Esophagus muscularis mucosa (tissue), 4 donors: Measurements from ENCODE around the gene MXI1. TPM values are rescaled to one million over a fixed set of nuclear protein-coding genes. Genes with fewer than 3 reads are reported as not detected.

Experiments
- DNase-seq: peaks from one replicate; pipeline ENCODE4 v3.0.0-alpha.2; 2017; ENCODE audit errors: extremely low spot score
- H3K27ac ChIP-seq, 4 donors: fragments of 200-600 bp; sonication (generic); replicated peaks in 1 of 4; 1 replicate in 3 of 4; 2 replicates in 1 of 4; pipeline ENCODE4 v1.5.1; 2016 to 2019; ENCODE audit warnings: mild to moderate bottlenecking in 1 of 4
- H3K27me3 ChIP-seq, 4 donors: fragments of 200-600 bp; sonication (generic); one replicate each; pipeline versions ENCODE4 v1.5.1 to v1.6.0; 2016 to 2019
- H3K36me3 ChIP-seq, 4 donors: fragments of 200-600 bp; sonication (generic); one replicate each; pipeline ENCODE4 v1.5.1; 2016 to 2019
- H3K4me1 ChIP-seq, 4 donors: fragments of 200-600 bp; sonication (generic); one replicate each; pipeline ENCODE4 v1.5.1; 2016 to 2019
- H3K4me3 ChIP-seq, 4 donors: fragments of 200-600 bp; sonication (generic); 1 replicate in 2 of 4; 2 replicates in 2 of 4; pipeline ENCODE4 v1.5.1; 2016 to 2019; ENCODE audit warnings: mild to moderate bottlenecking in 4 of 4, moderate library complexity in 1 of 4
- H3K9me3 ChIP-seq, 4 donors: fragments of 200-600 bp; sonication (generic); 1 replicate in 3 of 4; 2 replicates in 1 of 4; pipeline ENCODE4 v1.5.1; 2016 to 2019
- EP300 ChIP-seq: sonication (generic); formaldehyde crosslinking; IDR thresholded peaks from one replicate; pipeline ENCODE4 v1.6.1; 2017; ENCODE audit warnings: antibody characterized with exemption
- POLR2A ChIP-seq: fragments of 450-650 bp; IDR thresholded peaks from one replicate; pipeline ENCODE4 v1.6.1; 2017; ENCODE audit warnings: antibody characterized with exemption, moderate library complexity, mild to moderate bottlenecking, low read depth
- POLR2AphosphoS5 ChIP-seq, 2 donors: sonication (generic); formaldehyde crosslinking; IDR thresholded peaks; one replicate each; pipeline ENCODE4 v1.6.1; 2017; ENCODE audit warnings: antibody characterized with exemption in 2 of 2
- WGBS: methylation state at CpG from one replicate; pipeline ENCODE4 v1.1.5; 2018; 5-methylcytosine and 5-hydroxymethylcytosine counted together
- intact Hi-C: fragments of 100-400 bp; cut with DNase I; formaldehyde crosslinking; loops from one replicate; pipeline ENCODE4 v1.15.1; 2023
- total RNA-seq, 4 donors: library from RNA; depleted of rRNA; stranded (reverse); fragments of >200 nt; gene quantifications; one replicate each; pipeline versions ENCODE4 v1.1.0 to v1.2.1, GENCODE V29; 2016
- TF ChIP-seq, protein P1 (sequence below), 3 experiments: fragments of 200-600 bp in 2 of 3; fragments of 450-650 bp in 1 of 3; sonication (generic) in 2 of 3; IDR thresholded peaks; one replicate each; pipeline ENCODE4 v1.5.1; 2017 to 2019; ENCODE audit warnings: antibody characterized with exemption in 3 of 3, mild to moderate bottlenecking in 2 of 3, moderate library complexity in 1 of 3

MXI1 gene
- total RNA-seq, 4 donors from 2014 or later, result 198 to 292 (median 226) TPM

DNA sequence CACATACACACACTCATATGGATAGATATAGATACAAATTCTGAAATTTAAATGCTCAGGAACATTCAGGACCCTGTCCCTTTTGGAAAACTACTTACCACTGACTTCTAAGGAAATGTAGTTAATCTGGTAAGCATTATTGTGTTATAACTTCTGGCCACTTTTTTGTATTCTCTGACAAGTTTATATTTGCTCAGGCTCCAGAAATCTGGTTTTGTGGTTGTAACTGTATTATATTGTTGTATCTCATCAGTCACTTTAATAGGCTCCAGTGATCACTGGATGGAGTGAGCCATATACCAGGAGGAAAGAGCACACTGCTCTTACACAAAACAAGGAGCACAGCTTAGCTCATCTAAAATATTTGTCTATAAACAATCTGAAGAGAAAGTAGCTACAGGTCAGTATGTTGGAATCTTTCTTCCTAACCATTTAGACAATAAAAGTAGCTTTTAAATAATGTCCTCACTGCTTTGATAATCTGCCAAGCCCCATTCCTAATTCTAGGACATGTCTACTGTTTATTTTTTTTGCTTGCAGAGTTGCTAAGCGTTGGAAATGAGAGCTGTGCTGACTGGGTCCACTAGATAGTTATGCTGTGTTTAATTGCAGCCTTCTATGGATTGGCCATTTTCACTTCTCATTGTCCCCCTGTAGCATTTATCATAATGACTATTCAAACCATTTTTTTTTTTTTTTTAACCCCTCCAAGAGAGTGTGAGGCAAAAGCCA, 53.5 kb downstream of the MXI1 start:
- TF ChIP-seq EP300, result no peak
- TF ChIP-seq POLR2A, result no peak
- TF ChIP-seq POLR2AphosphoS5 (IDR thresholded peaks at IDR 0.05), result peak in 1 of 2 donors; percentile 55
- no peak for DNase-seq
- Histone ChIP-seq H3K27ac (peak overlapping the region; percentile 81 to 84 (median 81)), H3K36me3 (peaks cover 0 to 2% (median 0%) of the 10 kb centered on the region in 4 donors), H3K9me3 (no peaks in the 10 kb centered on the region), H3K4me3 (no peak overlapping the region), H3K27me3 (no peaks in the 10 kb centered on the region), H3K4me1 (peaks cover 51 to 87% (median 80%) of the 10 kb centered on the region in 4 donors)
- intact Hi-C loops, result no loop called here
- WGBS, result 35% methylated on average over 1 of the region's 1 CpG

GRCh38 chr10:110263164-110263563, 55.8 kb downstream of the MXI1 start:
- Histone ChIP-seq H3K27me3 (no peaks in the 10 kb centered on the region), H3K36me3 (no peaks in the 10 kb centered on the region), H3K27ac (peak overlapping the region; percentile 81 to 84 (median 81)), H3K4me1 (peaks cover 67 to 99% (median 98%) of the 10 kb centered on the region in 4 donors), H3K4me3 (no peak overlapping the region), H3K9me3 (no peaks in the 10 kb centered on the region)
- no peak for DNase-seq
- no peak for TF ChIP-seq POLR2A
- TF ChIP-seq, protein P1, sequence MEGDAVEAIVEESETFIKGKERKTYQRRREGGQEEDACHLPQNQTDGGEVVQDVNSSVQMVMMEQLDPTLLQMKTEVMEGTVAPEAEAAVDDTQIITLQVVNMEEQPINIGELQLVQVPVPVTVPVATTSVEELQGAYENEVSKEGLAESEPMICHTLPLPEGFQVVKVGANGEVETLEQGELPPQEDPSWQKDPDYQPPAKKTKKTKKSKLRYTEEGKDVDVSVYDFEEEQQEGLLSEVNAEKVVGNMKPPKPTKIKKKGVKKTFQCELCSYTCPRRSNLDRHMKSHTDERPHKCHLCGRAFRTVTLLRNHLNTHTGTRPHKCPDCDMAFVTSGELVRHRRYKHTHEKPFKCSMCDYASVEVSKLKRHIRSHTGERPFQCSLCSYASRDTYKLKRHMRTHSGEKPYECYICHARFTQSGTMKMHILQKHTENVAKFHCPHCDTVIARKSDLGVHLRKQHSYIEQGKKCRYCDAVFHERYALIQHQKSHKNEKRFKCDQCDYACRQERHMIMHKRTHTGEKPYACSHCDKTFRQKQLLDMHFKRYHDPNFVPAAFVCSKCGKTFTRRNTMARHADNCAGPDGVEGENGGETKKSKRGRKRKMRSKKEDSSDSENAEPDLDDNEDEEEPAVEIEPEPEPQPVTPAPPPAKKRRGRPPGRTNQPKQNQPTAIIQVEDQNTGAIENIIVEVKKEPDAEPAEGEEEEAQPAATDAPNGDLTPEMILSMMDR (IDR thresholded peaks at IDR 0.05), result no peak
- TF ChIP-seq EP300, result peak; percentile 38
- peak in 1 of 2 donors; percentile 75 for TF ChIP-seq POLR2AphosphoS5 (IDR thresholded peaks at IDR 0.05)
- WGBS, result 52% methylated on average over 1 of the region's 1 CpG
- intact Hi-C loops, result no loop called here

- H3K4me3 ChIP-seq, result no peak overlapping the region
- no peaks in the 10 kb centered on the region for H3K9me3 ChIP-seq
- H3K27ac ChIP-seq, result peak overlapping the region; percentile 81 to 84 (median 81)
- H3K4me1 ChIP-seq, result peaks cover 70 to 100% (median 99%) of the 10 kb centered on the region in 4 donors
- TF ChIP-seq EP300, result no peak
- TF ChIP-seq, protein P1 (IDR thresholded peaks at IDR 0.05), result no peak
- TF ChIP-seq POLR2A, result no peak
- WGBS, result 87% methylated on average over 4 of the region's 4 CpGs
- H3K27me3 ChIP-seq, result no peaks in the 10 kb centered on the region
- DNase-seq, result no peak
- intact Hi-C loops, result no loop called here
- H3K36me3 ChIP-seq, result no peaks in the 10 kb centered on the region
Observed at GRCh38 chr10:110265573-110266193, 58.3 kb downstream of the MXI1 start.

GRCh38 chr10:110267276-110267675, 59.9 kb downstream of the MXI1 start:
- no peaks in the 10 kb centered on the region for H3K9me3 ChIP-seq
- H3K4me1 ChIP-seq, result peaks cover 72 to 100% (median 97%) of the 10 kb centered on the region in 4 donors
- H3K27ac ChIP-seq, result peak overlapping the region; percentile 81 to 84 (median 81)
- DNase-seq, result no peak
- intact Hi-C loops, result no loop called here
- H3K27me3 ChIP-seq, result no peaks in the 10 kb centered on the region
- TF ChIP-seq, protein P1 (IDR thresholded peaks at IDR 0.05), result no peak
- TF ChIP-seq POLR2A (no peak), EP300 (no peak), POLR2AphosphoS5 (IDR thresholded peaks at IDR 0.05) (no peak)
- H3K4me3 ChIP-seq, result no peak overlapping the region
- no peaks in the 10 kb centered on the region for H3K36me3 ChIP-seq
- WGBS, result 84% methylated on average over 1 of the region's 1 CpG

DNA sequence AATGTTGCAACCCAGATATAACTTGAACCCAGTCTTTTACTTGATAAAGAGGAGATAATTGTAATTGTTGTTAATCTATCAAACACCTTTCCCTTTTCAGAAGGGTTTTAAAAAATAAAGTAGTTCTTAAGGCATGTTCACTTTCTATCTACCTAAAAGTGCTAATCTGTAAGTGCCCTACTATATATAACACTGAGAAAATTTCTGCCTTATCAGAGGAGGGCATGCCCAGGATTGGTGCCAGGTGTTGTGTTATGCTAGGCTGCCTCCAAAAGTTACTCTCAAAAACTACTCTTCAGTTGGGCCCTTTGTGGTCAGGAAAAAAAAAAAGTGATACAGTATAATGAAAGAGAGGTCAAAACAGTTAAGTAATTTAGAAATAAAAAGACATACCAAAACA, 61.0 kb downstream of the MXI1 start:
- Histone ChIP-seq H3K27ac (peak overlapping the region; percentile 81 to 84 (median 81)), H3K27me3 (no peaks in the 10 kb centered on the region), H3K36me3 (no peaks in the 10 kb centered on the region), H3K9me3 (no peaks in the 10 kb centered on the region), H3K4me3 (no peak overlapping the region), H3K4me1 (peaks cover 67 to 100% (median 96%) of the 10 kb centered on the region in 4 donors)
- DNase-seq, result no peak
- TF ChIP-seq, protein P1 (IDR thresholded peaks at IDR 0.05), result no peak
- TF ChIP-seq POLR2AphosphoS5 (IDR thresholded peaks at IDR 0.05) (no peak), EP300 (no peak), POLR2A (no peak)
- intact Hi-C loops, result no loop called here
